Measurements from ENCODE around the gene CDK11B.

GRCh38 chr1:1678581-1679380 lies 20.0 kb upstream of the CDK11B start:
- TF ChIP-seq EZH2 (IDR thresholded peaks at IDR 0.05; ENCODE audit: insufficient read depth, poor library complexity, severe bottlenecking) (no peak), EZH2phosphoT487 (IDR thresholded peaks at IDR 0.05; ENCODE audit: insufficient read depth, low read depth) (no peak)
